ENCODE data around the gene MMP17. TPM values are rescaled to one million over a fixed set of nuclear protein-coding genes. Genes with fewer than 3 reads are reported as not detected.

Gene MMP17
- total RNA-seq, 4 donors from 2014 or later, result 0.38 to 10.1 (median 4.1) TPM

DNA sequence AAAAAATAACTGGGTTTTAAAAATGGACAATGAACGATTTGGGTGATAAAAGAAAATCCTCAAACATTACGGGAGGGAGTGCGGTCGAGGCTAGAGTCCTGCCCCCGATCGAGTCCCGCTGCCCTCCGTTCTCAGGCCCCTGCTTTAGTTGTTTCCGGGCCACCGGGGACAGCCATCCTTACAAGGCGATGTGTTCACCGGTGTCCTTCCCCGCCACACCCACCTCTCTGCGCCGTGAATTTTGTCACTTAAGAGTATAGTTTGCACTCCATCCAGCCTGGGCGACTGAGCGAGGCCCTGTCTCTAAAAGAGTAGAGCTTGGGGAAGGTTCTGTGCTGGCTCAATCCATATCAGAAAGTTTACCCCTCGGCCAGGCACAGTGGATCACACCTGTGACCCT lies 69.1 kb downstream of the MMP17 start:
- no peaks in the 10 kb centered on the region for H3K9me3 ChIP-seq
- peak overlapping the region; percentile 89 to 99 (median 98) for H3K27ac ChIP-seq
- intact Hi-C loops (cut with DNase I), result no loop called here
- no peak overlapping the region for H3K4me3 ChIP-seq (replicated peaks in 1 of 3)
- WGBS, 2 donors, result 93 to 96% methylated on average over 18 of the region's 18 CpGs
- peaks cover 21 to 34% of the 10 kb centered on the region in 2 donors for H3K4me1 ChIP-seq
- TF ChIP-seq, protein P1, sequence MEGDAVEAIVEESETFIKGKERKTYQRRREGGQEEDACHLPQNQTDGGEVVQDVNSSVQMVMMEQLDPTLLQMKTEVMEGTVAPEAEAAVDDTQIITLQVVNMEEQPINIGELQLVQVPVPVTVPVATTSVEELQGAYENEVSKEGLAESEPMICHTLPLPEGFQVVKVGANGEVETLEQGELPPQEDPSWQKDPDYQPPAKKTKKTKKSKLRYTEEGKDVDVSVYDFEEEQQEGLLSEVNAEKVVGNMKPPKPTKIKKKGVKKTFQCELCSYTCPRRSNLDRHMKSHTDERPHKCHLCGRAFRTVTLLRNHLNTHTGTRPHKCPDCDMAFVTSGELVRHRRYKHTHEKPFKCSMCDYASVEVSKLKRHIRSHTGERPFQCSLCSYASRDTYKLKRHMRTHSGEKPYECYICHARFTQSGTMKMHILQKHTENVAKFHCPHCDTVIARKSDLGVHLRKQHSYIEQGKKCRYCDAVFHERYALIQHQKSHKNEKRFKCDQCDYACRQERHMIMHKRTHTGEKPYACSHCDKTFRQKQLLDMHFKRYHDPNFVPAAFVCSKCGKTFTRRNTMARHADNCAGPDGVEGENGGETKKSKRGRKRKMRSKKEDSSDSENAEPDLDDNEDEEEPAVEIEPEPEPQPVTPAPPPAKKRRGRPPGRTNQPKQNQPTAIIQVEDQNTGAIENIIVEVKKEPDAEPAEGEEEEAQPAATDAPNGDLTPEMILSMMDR (IDR thresholded peaks at IDR 0.05), result no peak
- no peak for TF ChIP-seq POLR2A (IDR thresholded peaks at IDR 0.05)
- H3K27me3 ChIP-seq, result no peaks in the 10 kb centered on the region
- DNase-seq, result no peak
- peaks cover 0 to 6% of the 10 kb centered on the region in 2 donors for H3K36me3 ChIP-seq

DNA sequence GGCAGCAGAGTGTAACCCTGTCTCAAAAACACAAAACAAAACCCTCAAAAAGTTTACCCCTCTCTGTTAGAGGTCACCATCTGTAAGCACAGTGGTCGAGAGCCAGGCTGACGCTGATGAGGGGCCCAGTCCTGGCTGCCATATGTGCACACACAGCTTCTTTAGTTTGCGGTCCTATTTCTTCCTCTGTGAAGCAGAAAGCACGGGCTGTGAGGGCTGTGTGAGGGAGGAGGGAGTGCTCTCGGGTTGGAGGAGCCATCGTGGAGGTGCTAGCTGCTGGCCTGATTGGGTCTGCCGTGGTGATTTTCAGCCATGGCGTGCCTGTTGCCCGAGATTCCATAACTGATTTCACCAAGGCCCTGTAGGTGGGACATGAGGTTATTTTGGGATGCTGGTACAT lies 69.7 kb downstream of the MMP17 start:
- H3K36me3 ChIP-seq, result peaks cover 0 to 6% of the 10 kb centered on the region in 2 donors
- no peaks in the 10 kb centered on the region for H3K9me3 ChIP-seq
- peaks cover 26 to 40% of the 10 kb centered on the region in 2 donors for H3K4me1 ChIP-seq
- peak overlapping the region in 1 of 3 donors; percentile 89 for H3K27ac ChIP-seq
- intact Hi-C loops (cut with DNase I), result no loop called here
- 88 to 89% methylated on average over 9 of the region's 9 CpGs for WGBS, 2 donors
- H3K4me3 ChIP-seq (replicated peaks in 1 of 3), result no peak overlapping the region
- no peaks in the 10 kb centered on the region for H3K27me3 ChIP-seq
- TF ChIP-seq POLR2A (IDR thresholded peaks at IDR 0.05), result no peak
- TF ChIP-seq, protein P1 (IDR thresholded peaks at IDR 0.05), result no peak
- no peak for DNase-seq

DNA sequence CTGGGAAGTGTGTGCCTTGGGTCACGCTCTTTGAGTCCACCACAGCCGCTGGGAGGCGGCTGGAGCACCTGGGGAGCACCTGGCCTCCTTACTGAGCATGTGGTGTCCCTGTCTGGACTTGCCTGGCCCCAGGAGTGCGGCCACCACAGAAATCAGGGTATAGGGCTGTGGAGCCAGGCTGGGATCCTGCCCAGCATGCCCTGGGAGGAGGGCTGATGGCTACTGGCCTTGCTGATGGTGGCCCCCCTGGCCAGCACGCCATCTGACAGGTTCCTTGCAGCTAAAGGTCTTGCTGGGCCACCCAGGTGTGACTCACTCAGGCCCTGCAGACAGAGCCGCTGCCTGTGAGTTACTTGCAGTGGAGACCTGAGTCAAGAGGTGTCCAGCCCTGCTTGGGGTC lies 72.2 kb downstream of the MMP17 start:
- no peaks in the 10 kb centered on the region for H3K9me3 ChIP-seq
- no peak for TF ChIP-seq POLR2A (IDR thresholded peaks at IDR 0.05)
- TF ChIP-seq, protein P1 (IDR thresholded peaks at IDR 0.05), result no peak
- DNase-seq, result no peak
- intact Hi-C loops (cut with DNase I), result no loop called here
- no peaks in the 10 kb centered on the region for H3K27me3 ChIP-seq
- H3K36me3 ChIP-seq, result peaks cover 0 to 6% of the 10 kb centered on the region in 2 donors
- H3K4me3 ChIP-seq (replicated peaks in 1 of 3), result no peak overlapping the region
- 97 to 100% methylated on average over 3 to 4 of the region's 6 CpGs for WGBS, 2 donors
- peaks cover 22 to 48% of the 10 kb centered on the region in 2 donors for H3K4me1 ChIP-seq
- H3K27ac ChIP-seq, result no peak overlapping the region

Small RNA genes lying within 50 kb of the gene (small RNA-seq; reads per million reads assigned to genes)
- gene RNA5SP378 (not detected), gene RNU6-1017P (not detected)

Other genes with a start within 250 kb of the MMP17 start
- 10 to 100 TPM; 36.4 to 50.8 (median 42.6) TPM for gene SFSWAP, start 117.3 kb upstream of the MMP17 start, total RNA-seq
- 10 to 100 TPM; 21.1 to 27.7 (median 21.7) TPM for gene ULK1, start 66.2 kb downstream of the MMP17 start, total RNA-seq
- 10 to 100 TPM; 10.9 to 23.6 (median 16.4) TPM for gene PUS1, start 100.9 kb downstream of the MMP17 start, total RNA-seq
- 10 to 100 TPM; 22.1 to 51.8 (median 25.4) TPM for gene EP400, start 121.5 kb downstream of the MMP17 start, total RNA-seq

Measured in thyroid gland (tissue), 4 donors.